ENCODE measurements around the gene ABO. TPM values are rescaled to one million over a fixed set of nuclear protein-coding genes. Genes with fewer than 3 reads are reported as not detected.

The ABO gene
- total RNA-seq, 2 donors from 2014 or later: 0.35 to 1.2 TPM

DNA sequence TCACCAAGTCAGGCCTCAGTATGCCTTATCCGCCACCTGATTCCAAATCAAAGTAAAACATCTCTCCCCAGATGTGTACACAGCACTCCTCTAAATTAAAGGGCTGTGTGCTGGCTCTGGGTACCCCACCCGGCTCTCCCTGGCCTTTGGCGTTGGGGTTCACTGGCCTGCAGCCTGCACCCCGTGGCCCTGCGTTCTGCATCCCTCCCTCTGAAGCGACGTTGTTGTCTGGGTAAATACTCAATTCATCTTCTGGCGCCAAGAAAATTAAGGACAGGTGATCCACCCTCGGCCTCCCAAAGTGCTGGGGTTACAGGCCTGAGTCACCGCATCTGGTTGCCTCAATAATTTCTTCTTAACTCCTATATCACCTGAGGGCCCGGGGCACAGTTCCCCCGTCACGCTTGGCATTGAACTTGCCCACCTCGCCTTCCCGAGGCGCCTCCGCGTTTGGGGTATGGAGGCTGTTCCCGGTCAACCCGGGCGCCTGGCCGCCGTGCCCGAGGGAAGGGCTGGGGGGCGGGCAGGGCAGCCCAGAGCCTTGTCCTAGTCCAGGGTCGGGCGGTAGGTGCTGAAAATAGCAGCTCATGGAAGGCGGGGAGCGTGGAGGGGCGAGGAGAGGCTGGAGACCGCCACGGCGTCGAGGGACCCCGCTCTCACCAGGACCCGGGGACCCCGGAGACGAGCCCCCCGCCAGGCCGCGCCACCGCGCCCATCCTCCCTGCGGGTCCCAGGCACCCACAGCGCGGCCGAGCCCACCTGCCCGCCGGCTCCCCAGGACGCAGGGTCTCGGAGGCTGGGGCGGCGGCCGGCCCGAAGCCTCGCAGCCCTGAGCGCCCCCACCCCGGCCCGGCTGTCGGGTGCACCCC lies 531 bp downstream of the ABO start:
- no peak overlapping the region for H3K27ac ChIP-seq (ENCODE audit: low read depth, low read length)
- 62 to 70% methylated on average over 23 to 60 of the region's 60 CpGs for WGBS, 2 experiments (ENCODE audit: insufficient coverage in 1 of 2, insufficient read length in 1 of 2)
- peak overlapping the region; percentile 37 for H3K4me3 Mint-ChIP-seq
- H3K9ac ChIP-seq (ENCODE audit: extremely low read depth, low read length, poor library complexity, severe bottlenecking): no peak overlapping the region
- H3K9me3 ChIP-seq (ENCODE audit: control insufficient read depth, low read length): no peaks in the 10 kb centered on the region
- peaks cover 26% of the 10 kb centered on the region for H3K9me3 Mint-ChIP-seq
- H3K36me3 ChIP-seq (ENCODE audit: control insufficient read depth, insufficient read depth, low read length): no peaks in the 10 kb centered on the region
- H3K4me1 Mint-ChIP-seq: peaks cover under 1% of the 10 kb centered on the region
- H3K4me3 ChIP-seq (ENCODE audit: low read length): no peak overlapping the region
- H3K36me3 Mint-ChIP-seq (ENCODE audit: low read depth): no peaks in the 10 kb centered on the region
- no peak overlapping the region for H3K27ac Mint-ChIP-seq
- H3K27me3 Mint-ChIP-seq (ENCODE audit: insufficient read depth): peaks cover 71% of the 10 kb centered on the region
- H3K27me3 ChIP-seq (ENCODE audit: control insufficient read depth, insufficient read depth, low read length, poor library complexity, severe bottlenecking): peaks cover 74% of the 10 kb centered on the region
- DNase-seq: peak; percentile 57
- TF ChIP-seq, protein P1, sequence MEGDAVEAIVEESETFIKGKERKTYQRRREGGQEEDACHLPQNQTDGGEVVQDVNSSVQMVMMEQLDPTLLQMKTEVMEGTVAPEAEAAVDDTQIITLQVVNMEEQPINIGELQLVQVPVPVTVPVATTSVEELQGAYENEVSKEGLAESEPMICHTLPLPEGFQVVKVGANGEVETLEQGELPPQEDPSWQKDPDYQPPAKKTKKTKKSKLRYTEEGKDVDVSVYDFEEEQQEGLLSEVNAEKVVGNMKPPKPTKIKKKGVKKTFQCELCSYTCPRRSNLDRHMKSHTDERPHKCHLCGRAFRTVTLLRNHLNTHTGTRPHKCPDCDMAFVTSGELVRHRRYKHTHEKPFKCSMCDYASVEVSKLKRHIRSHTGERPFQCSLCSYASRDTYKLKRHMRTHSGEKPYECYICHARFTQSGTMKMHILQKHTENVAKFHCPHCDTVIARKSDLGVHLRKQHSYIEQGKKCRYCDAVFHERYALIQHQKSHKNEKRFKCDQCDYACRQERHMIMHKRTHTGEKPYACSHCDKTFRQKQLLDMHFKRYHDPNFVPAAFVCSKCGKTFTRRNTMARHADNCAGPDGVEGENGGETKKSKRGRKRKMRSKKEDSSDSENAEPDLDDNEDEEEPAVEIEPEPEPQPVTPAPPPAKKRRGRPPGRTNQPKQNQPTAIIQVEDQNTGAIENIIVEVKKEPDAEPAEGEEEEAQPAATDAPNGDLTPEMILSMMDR (conservative IDR thresholded peaks at IDR 0.05): no peak
- H3K4me1 ChIP-seq (ENCODE audit: control insufficient read depth, insufficient read depth, low read length): no peaks in the 10 kb centered on the region

DNA sequence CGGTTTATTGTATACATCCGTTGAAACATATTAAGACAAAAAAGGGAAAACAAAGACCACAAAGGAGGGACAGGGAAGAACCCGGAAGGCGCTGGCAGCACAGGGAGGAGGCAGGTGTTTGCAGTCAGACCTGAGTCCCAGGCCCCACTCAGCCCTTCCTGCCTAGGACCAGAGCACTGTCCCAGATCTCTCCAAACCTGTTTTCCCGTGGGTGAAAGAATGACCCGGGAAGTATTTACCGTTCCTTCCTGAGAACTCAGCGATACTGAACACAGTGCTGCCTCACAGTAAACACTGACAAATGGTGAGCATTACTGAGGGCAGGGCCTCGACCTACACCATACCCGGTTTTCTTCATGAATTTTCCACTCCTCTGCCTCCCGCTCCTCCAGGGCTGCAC lies 1.2 kb downstream of the ABO start:
- Histone ChIP-seq H3K9ac (ENCODE audit: extremely low read depth, low read length, poor library complexity, severe bottlenecking) (no peak overlapping the region), H3K4me3 (ENCODE audit: low read length) (no peak overlapping the region), H3K36me3 (ENCODE audit: control insufficient read depth, insufficient read depth, low read length) (no peaks in the 10 kb centered on the region), H3K4me1 (ENCODE audit: control insufficient read depth, insufficient read depth, low read length) (no peaks in the 10 kb centered on the region), H3K27me3 (ENCODE audit: control insufficient read depth, insufficient read depth, low read length, poor library complexity, severe bottlenecking) (peaks cover 67% of the 10 kb centered on the region), H3K27ac (ENCODE audit: low read depth, low read length) (no peak overlapping the region), H3K9me3 (ENCODE audit: control insufficient read depth, low read length) (no peaks in the 10 kb centered on the region)
- H3K4me1 Mint-ChIP-seq: peaks cover 6% of the 10 kb centered on the region
- peaks cover 65% of the 10 kb centered on the region for H3K27me3 Mint-ChIP-seq (ENCODE audit: insufficient read depth)
- H3K36me3 Mint-ChIP-seq (ENCODE audit: low read depth): no peaks in the 10 kb centered on the region
- H3K27ac Mint-ChIP-seq: no peak overlapping the region
- peak overlapping the region; percentile 37 for H3K4me3 Mint-ChIP-seq
- TF ChIP-seq, protein P1 (conservative IDR thresholded peaks at IDR 0.05): no peak
- WGBS, 2 experiments (ENCODE audit: insufficient coverage in 1 of 2, insufficient read length in 1 of 2): 85 to 93% methylated on average over 5 to 11 of the region's 11 CpGs
- peaks cover 21% of the 10 kb centered on the region for H3K9me3 Mint-ChIP-seq
- DNase-seq: no peak

DNA sequence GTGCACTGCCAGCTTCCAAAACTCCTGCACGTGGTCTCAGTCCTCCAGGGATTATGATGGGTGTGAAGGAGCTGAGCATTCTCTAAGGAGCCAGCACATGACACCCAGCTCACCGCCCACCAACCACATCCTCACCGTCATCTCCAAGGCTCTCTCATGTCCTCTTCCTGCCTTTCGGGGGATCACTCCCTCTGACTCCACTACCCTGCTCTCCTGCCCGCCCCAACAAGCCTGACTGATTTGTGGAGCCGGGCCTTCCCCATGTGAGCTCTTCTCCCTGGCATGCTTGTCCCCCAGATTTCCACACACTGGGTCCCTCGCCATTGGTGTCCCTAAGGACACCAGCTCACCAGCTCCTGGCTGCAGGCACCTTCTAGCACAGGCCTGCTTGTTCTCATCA lies 1.9 kb downstream of the ABO start:
- no peaks in the 10 kb centered on the region for H3K9me3 ChIP-seq (ENCODE audit: control insufficient read depth, low read length)
- 68 to 80% methylated on average over 5 to 7 of the region's 7 CpGs for WGBS, 2 experiments (ENCODE audit: insufficient coverage in 1 of 2, insufficient read length in 1 of 2)
- H3K4me1 Mint-ChIP-seq: peaks cover 6% of the 10 kb centered on the region
- H3K9ac ChIP-seq (ENCODE audit: extremely low read depth, low read length, poor library complexity, severe bottlenecking): no peak overlapping the region
- H3K9me3 Mint-ChIP-seq: peaks cover 14% of the 10 kb centered on the region
- H3K4me1 ChIP-seq (ENCODE audit: control insufficient read depth, insufficient read depth, low read length): no peaks in the 10 kb centered on the region
- TF ChIP-seq, protein P1 (conservative IDR thresholded peaks at IDR 0.05): no peak
- no peak overlapping the region for H3K4me3 Mint-ChIP-seq
- H3K27ac ChIP-seq (ENCODE audit: low read depth, low read length): no peak overlapping the region
- H3K36me3 ChIP-seq (ENCODE audit: control insufficient read depth, insufficient read depth, low read length): no peaks in the 10 kb centered on the region
- DNase-seq: no peak
- no peak overlapping the region for H3K27ac Mint-ChIP-seq
- H3K27me3 Mint-ChIP-seq (ENCODE audit: insufficient read depth): peaks cover 59% of the 10 kb centered on the region
- no peaks in the 10 kb centered on the region for H3K36me3 Mint-ChIP-seq (ENCODE audit: low read depth)
- peaks cover 60% of the 10 kb centered on the region for H3K27me3 ChIP-seq (ENCODE audit: control insufficient read depth, insufficient read depth, low read length, poor library complexity, severe bottlenecking)
- H3K4me3 ChIP-seq (ENCODE audit: low read length): no peak overlapping the region
